IPS-20b (cell line): ENCODE results near the gene NAA25.

Experiments used
- H3K27ac ChIP-seq: one replicate; pipeline ENCODE4 v1.5.1; 2013; ENCODE audit warnings: low read length
- H3K27me3 ChIP-seq: 2 replicates; pipeline ENCODE4 v1.6.1; 2013; ENCODE audit warnings: mild to moderate bottlenecking, low read length, inconsistent platforms; ENCODE audit not compliant: insufficient read depth
- H3K36me3 ChIP-seq: 2 replicates; pipeline ENCODE4 v1.6.1; 2013; ENCODE audit warnings: low read depth, mild to moderate bottlenecking, inconsistent platforms, low read length, moderate library complexity; ENCODE audit not compliant: insufficient read depth
- H3K4me1 ChIP-seq: 2 replicates; pipeline ENCODE4 v1.6.1; 2013; ENCODE audit warnings: mild to moderate bottlenecking, control low read depth, inconsistent platforms, low read length, moderate library complexity; ENCODE audit not compliant: insufficient read depth
- H3K4me3 ChIP-seq: 2 replicates; pipeline ENCODE4 v1.5.1; 2013; ENCODE audit warnings: mild to moderate bottlenecking, low read length, inconsistent platforms
- H3K9ac ChIP-seq: 2 replicates; pipeline ENCODE4 v1.6.1; 2013; ENCODE audit warnings: low read depth, mild to moderate bottlenecking, inconsistent platforms, low read length, moderate library complexity
- H3K9me3 ChIP-seq: 2 replicates; pipeline ENCODE4 v1.6.1; 2013; ENCODE audit warnings: mild to moderate bottlenecking, low read depth, low read length, inconsistent platforms; ENCODE audit not compliant: insufficient read depth

NAA25 gene

DNA sequence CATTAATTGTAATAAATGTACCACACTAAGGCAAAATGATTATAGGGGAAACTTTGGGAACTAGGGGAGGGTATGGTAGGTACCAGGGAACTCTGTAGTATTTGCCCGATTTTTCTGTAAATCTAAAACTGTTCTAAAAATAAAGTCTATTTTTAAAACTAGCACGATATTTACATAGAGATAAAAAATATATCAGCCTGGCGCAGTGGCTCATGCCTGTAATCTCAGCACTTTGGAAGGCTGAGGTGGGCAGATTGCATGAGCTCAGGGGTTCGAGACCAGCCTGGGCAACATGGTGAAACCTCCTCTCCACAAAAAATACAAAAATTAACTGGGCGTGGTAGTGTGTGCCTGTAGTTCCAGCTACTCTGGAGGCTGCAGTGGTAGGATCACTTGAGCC is 128.0 kb downstream of the NAA25 start:
- no peaks in the 10 kb centered on the region for H3K9me3 ChIP-seq
- no peaks in the 10 kb centered on the region for H3K36me3 ChIP-seq
- no peaks in the 10 kb centered on the region for H3K27me3 ChIP-seq
- no peak overlapping the region for H3K9ac ChIP-seq
- H3K4me1 ChIP-seq: no peaks in the 10 kb centered on the region
- no peak overlapping the region for H3K27ac ChIP-seq
- no peak overlapping the region for H3K4me3 ChIP-seq

- Histone ChIP-seq H3K4me3 (no peak overlapping the region), H3K4me1 (no peaks in the 10 kb centered on the region), H3K27me3 (no peaks in the 10 kb centered on the region), H3K9me3 (no peaks in the 10 kb centered on the region), H3K36me3 (no peaks in the 10 kb centered on the region), H3K27ac (no peak overlapping the region), H3K9ac (no peak overlapping the region)
Observed at GRCh38 chr12:111978545-111978944, 130.0 kb downstream of the NAA25 start.

DNA sequence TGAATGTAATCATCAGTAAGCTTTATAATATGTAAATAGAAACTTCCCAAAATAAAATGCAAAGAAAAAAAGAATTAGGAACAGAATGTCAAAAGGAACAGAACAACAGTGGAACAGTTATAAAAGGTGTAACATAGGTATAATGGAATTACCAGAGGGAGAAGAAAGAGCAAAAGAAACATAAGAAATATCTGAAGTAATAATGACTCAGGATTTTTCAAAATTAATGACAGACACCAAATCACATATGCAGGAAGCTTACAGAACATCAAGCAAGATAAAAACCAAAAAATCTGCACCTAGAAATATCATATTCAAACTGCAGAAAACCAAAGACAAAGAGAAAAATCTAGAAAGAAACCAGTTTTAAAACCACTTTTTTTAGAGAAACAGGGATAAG is 131.7 kb downstream of the NAA25 start:
- Histone ChIP-seq H3K4me3 (no peak overlapping the region), H3K9me3 (no peaks in the 10 kb centered on the region; the same call in 1 of the 2 replicates), H3K27ac (no peak overlapping the region), H3K27me3 (no peaks in the 10 kb centered on the region), H3K9ac (no peak overlapping the region), H3K36me3 (no peaks in the 10 kb centered on the region), H3K4me1 (no peaks in the 10 kb centered on the region)
